Measurements from ENCODE around the gene ZNF441.
"Not testable (repeated sequence)": the region's sequence is repeated elsewhere in the genome, so short reads cannot be mapped to it uniquely, and the experiment has no call there.

Gene ZNF441

GRCh38 chr19:11780431-11781020 is 13.7 kb downstream of the ZNF441 start:
- no peak for DNase-seq (ENCODE audit: low read depth)

- DNase-seq (ENCODE audit: low read depth), result no peak
Measured at GRCh38 chr19:11781295-11782057, 14.7 kb downstream of the ZNF441 start.

- DNase-seq (ENCODE audit: low read depth), result no peak
Measured at GRCh38 chr19:11783767-11784166, 17.0 kb downstream of the ZNF441 start.

DNA sequence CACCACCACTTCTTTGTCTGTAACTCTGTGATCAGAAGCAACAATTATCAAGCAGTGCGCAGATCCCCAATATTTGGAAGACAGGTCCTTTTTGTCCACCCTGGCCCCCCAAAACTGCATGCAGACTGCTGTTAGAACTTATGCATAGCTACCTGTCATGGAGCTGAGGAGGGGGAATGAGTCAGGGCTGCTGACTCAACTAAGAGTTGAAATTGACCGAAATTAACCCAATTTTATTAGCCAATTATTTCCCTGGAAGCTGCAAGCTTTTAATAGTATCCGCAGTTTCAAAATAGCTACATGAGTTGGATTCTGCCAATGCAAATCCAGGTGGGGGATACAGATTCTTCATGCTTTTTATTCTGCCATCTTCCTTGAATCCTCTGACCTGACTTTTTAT is 17.6 kb downstream of the ZNF441 start:
- no peak for DNase-seq (ENCODE audit: low read depth)

GRCh38 chr19:11787536-11787935 is 20.7 kb downstream of the ZNF441 start:
- DNase-seq (ENCODE audit: low read depth), result no peak

- DNase-seq (ENCODE audit: low read depth), result no peak
Measured at GRCh38 chr19:11792942-11793341, 26.1 kb downstream of the ZNF441 start.

GRCh38 chr19:11797491-11797890 is 30.7 kb downstream of the ZNF441 start:
- DNase-seq (ENCODE audit: low read depth), result peak; percentile 26

DNA sequence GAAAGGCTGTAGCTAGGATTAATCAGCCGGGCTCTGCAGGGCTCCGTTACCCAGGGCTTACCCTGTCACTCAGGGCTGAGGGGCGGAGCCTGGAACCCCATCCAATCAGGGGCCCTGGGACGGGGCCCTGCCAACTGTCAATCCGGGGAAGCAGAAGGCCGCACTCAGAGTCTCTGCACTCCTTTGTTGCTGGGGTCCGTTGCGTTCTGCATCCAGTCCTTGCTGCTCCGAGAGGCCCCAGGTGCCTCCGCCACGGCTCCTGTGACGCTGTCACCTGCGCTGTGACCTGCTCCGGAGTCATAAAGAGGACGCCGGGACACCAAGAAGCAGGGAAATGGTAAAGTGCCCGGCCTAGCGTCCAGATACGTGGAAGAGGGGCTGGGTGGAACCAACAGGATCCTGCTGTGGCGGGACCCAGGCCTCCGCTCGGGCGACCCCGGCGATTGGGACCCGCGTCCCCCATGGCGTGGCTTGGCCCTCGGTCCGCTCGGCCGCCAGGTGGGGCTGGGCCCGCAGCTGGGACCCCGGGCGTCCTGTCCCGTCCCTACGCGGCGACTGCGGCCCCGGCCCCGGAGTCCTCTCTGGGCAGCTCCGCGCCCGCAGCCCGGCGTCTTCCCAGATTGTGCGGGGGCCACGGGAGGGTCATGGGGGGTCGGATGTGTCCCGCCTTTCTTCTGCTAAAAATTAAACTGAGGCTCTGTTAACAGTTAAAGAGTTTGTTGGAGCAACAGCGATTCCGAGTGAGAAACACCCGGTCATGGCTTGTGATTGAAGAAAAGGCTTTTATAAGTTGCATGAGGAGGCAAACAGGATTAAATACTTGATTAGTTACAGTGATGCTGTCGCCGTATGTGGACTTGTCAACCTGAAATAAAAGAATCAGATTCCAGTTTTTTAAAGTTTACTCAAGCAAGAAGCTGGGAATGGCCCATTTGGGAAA is 31.9 kb downstream of the ZNF441 start, which contains the start of gene ZNF491:
ZNF491 (plus strand) TSS at position 133 of the 940 bp plus-strand sequence. CDS start 7,431 bp downstream, outside the sequence.
- DNase-seq (ENCODE audit: low read depth), result no peak

DNA sequence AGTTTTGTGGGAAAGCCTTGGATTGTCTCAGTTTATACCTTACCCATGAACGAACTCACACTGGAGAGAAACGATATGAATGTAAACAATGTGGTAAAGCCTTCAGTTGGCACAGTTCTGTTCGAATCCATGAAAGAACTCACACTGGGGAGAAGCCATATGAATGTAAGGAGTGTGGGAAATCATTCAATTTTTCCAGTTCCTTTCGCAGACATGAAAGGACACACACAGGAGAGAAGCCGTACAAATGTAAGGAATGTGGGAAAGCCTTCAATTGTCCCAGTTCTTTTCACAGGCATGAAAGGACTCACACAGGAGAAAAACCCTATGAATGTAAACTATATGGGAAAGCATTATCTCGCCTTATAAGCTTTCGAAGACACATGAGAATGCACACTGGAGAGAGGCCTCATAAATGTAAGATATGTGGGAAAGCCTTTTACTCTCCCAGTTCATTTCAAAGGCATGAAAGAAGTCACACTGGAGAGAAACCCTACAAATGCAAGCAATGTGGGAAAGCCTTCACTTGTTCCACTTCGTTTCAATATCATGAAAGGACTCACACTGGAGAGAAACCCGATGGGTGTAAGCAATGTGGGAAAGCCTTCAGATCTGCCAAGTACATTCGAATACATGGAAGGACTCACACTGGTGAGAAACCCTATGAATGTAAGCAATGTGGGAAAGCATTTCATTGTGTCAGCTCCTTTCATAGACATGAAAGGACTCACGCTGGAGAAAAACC is 39.7 kb downstream of the ZNF441 start:
- no peak for DNase-seq (ENCODE audit: low read depth)

- no peak for DNase-seq (ENCODE audit: low read depth)
Measured at GRCh38 chr19:11807099-11807380, 40.2 kb downstream of the ZNF441 start.

DNA sequence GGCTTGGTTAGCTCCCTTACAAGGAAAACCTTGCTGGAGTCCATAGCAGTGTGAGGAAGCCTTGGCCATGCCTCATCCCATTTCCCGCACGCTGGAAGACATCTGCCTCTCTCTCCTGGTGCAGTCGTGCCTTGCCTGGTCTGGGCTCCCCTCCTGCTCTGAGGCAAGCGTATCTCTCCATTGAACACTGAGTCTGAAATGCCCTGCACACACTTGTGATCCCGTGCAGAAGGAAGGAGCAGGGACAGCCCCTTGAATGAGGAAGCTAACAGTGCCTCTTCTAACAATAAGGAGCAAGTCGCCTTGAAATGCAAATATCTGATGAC is 46.9 kb downstream of the ZNF441 start:
- no peak for DNase-seq (ENCODE audit: low read depth)

DNA sequence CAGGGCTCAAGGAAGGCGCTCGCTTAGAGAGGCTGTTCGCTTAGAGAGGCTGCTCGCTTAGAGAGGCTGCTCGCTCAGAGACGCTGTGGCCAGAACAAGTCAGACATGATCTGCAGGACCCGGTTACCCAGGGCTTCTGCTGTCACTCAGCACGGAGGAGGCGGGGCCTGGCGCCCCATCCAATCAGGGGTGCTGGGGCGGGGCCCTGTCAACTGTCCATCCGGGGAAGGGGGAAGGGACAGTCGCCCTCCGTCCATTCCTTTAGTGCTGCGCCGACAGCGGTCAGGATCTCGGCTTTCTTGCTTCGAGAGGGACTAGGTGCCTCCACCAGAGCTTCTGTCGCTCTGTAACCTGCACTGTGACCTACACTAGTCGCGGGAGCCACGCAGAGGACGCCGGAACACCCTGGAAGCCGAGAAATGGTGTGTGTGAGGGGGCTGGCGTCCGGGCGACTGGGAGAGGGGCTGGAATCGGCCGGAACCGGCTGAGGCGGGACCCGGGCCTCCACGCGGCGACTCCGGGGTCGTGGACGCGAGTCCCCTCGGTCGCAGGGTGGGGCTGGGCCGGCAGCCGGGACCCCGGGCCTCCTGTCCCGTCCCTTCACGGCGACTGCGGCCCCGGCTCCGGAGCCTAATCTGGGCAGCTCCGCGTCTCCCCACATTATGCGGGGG is 47.4 kb downstream of the ZNF441 start, which contains the start of gene ZNF440:
ZNF440 (plus strand) TSS at position 245 of the 671 bp plus-strand sequence; CDS start at position 420, 175 bp downstream.
- peak; percentile 78 for DNase-seq (ENCODE audit: low read depth)

GRCh38 chr19:11814700-11815035 is 47.9 kb downstream of the ZNF441 start:
- no peak for DNase-seq (ENCODE audit: low read depth)

DNA sequence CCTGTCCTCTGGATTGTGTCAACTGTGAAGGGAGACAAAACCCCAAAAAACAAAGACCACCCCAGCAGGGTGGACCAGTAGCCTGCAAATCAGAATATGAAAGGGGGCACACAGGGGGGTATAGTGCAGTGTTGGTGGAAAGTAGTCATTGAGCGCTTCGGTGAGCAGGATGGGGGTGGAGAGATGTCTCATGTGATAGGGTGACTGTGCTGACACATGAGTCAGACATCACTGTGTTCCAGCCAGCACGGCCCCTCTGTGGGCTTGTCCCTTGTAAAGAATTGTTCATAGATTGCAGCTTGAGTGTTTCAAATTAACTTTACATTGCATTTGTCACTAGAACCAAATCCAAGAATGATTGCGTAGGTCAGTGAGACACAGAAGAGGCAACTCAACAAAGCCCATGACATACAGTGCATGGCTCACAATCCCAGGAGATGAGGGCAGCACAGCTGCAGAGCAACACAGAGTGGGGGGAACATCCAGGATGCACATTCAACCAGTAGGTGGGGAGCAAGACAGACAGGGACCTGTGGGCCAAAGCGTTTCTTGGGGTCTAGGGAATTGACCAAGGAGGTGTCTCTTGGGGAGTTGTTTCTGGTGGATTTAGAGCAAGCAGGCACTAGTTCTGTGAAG is 54.8 kb downstream of the ZNF441 start:
- DNase-seq (ENCODE audit: low read depth), result peak; percentile 18

DNA sequence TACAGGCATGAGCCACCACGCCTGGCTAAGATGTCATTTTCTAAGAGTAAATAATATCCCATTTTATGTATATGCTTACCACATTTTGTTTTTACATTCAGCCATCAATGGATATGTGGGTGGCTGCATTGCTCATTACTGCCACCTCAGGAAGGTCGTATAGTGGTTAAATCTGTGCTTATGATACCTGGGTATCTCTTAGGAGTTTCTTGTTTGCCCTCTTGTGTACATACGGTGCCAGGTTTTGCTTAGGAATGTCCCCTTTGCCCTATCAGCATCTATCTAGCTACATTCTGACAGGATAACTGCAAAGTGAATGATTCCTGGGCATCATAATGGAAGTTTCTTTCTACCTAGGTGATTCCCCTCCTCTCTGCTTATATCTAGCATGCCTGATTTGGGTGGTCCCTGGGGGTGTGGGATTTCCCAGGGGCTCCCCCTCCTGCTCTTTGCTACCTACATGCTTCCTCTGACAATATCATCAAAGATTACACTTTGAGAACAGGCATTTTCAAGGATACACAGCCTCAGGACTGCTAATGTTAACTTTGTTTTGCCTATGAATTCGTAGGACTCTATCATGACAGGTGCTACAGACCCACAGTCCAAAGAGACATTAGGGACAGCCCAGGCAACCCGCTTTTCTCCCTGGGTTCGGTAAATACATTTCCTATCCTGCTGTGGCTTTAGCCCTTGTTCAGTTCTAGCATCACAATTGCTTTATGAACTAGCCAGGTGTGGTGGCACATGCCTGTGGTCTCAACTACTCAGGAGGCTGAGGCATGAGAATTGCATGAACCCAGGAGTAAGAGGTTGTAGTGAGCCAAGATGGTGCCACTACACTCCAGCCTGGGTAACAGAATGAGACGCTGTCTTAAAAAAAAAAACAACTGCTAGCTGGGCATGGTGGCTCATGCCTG is 62.4 kb downstream of the ZNF441 start:
- DNase-seq (ENCODE audit: low read depth), result not testable (repeated sequence)

- DNase-seq (ENCODE audit: low read depth), result no peak
Measured at GRCh38 chr19:11832253-11832912, 65.6 kb downstream of the ZNF441 start.

DNA sequence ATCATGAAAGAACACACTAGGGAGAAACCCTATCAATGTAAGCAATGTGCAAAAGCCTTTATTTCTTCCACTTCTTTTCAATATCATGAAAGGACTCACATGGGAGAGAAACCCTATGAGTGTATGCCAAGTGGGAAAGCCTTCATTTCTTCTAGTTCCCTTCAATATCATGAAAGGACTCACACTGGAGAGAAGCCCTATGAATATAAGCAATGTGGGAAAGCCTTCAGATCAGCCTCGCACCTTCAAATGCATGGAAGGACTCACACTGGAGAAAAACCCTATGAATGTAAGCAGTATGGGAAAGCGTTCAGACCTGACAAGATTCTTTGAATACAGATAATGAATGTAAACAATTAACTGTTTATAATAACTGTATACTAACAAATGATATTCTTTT is 66.7 kb downstream of the ZNF441 start:
- DNase-seq (ENCODE audit: low read depth), result no peak

Measured in HS-5 (cell line).